A673 (cell line): ENCODE measurements around the gene MT1B.

ENCODE experiments used
- EZH2 ChIP-seq: fragments of 200-600 bp; sonication (generic); IDR thresholded peaks from 2 replicates; pipeline ENCODE4 v1.6.1; 2017; ENCODE audit warnings: borderline replicate concordance, low read depth, mild to moderate bottlenecking, mixed read lengths, antibody characterized with exemption, low read length; ENCODE audit not compliant: poor library complexity, severe bottlenecking
- TF ChIP-seq, protein P1 (sequence below): fragments of 300-800, 200-600 bp; sonication (generic); conservative IDR thresholded peaks from 2 replicates; pipeline ENCODE4 v1.5.1; 2017; ENCODE audit warnings: low read depth, mild to moderate bottlenecking, antibody characterized with exemption, low read length, moderate library complexity, mixed read lengths

DNA sequence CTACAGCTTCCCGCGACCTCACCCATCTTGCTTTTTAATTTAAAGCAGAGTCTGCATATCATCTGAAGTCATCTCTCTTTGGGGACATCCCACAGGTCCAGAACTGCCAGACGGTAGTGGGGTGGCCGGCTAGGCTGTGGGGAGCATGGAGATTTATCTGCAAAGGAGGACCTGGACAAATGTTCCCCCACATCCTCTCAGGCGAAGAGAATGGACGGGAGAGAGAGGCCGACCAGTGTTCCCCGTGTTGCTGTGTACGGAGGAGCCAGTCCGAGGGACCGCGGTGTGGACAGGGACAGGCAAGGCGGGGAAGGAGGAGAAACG, 19.9 kb upstream of the MT1B start:
- TF ChIP-seq, protein P1, sequence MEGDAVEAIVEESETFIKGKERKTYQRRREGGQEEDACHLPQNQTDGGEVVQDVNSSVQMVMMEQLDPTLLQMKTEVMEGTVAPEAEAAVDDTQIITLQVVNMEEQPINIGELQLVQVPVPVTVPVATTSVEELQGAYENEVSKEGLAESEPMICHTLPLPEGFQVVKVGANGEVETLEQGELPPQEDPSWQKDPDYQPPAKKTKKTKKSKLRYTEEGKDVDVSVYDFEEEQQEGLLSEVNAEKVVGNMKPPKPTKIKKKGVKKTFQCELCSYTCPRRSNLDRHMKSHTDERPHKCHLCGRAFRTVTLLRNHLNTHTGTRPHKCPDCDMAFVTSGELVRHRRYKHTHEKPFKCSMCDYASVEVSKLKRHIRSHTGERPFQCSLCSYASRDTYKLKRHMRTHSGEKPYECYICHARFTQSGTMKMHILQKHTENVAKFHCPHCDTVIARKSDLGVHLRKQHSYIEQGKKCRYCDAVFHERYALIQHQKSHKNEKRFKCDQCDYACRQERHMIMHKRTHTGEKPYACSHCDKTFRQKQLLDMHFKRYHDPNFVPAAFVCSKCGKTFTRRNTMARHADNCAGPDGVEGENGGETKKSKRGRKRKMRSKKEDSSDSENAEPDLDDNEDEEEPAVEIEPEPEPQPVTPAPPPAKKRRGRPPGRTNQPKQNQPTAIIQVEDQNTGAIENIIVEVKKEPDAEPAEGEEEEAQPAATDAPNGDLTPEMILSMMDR, result no peak
- no peak for TF ChIP-seq EZH2
